GM18526 (cell line): ENCODE measurements around the gene ATRN.

Experiments used
- POLR2A ChIP-seq: IDR thresholded peaks from 3 replicates; pipeline ENCODE4 v1.6.1; 2011; ENCODE audit not compliant: insufficient read length; ENCODE audit errors: extremely low read depth

ATRN gene

GRCh38 chr20:3485913-3486312, 15.1 kb downstream of the ATRN start:
- no peak for TF ChIP-seq POLR2A

- TF ChIP-seq POLR2A: no peak
These were observed 16.0 kb downstream of the ATRN start for GRCh38 chr20:3486850-3487249.

- TF ChIP-seq POLR2A: no peak
These were observed 21.9 kb downstream of the ATRN start for GRCh38 chr20:3492669-3493068.

GRCh38 chr20:3494218-3494617, 23.4 kb downstream of the ATRN start:
- no peak for TF ChIP-seq POLR2A

GRCh38 chr20:3502878-3503277, 32.1 kb downstream of the ATRN start:
- no peak for TF ChIP-seq POLR2A

- no peak for TF ChIP-seq POLR2A
These were observed 34.3 kb downstream of the ATRN start for GRCh38 chr20:3505148-3505547.

GRCh38 chr20:3509064-3509463, 38.2 kb downstream of the ATRN start:
- no peak for TF ChIP-seq POLR2A

- TF ChIP-seq POLR2A: no peak
These were observed 39.3 kb downstream of the ATRN start for GRCh38 chr20:3510110-3510509.

- TF ChIP-seq POLR2A: no peak
These were observed 43.3 kb downstream of the ATRN start for GRCh38 chr20:3514012-3514642.

GRCh38 chr20:3515379-3516170, 44.8 kb downstream of the ATRN start:
- no peak for TF ChIP-seq POLR2A

- TF ChIP-seq POLR2A: no peak
These were observed 51.3 kb downstream of the ATRN start for GRCh38 chr20:3521852-3522740.

- no peak for TF ChIP-seq POLR2A
These were observed 61.3 kb downstream of the ATRN start for GRCh38 chr20:3532089-3532615.

- TF ChIP-seq POLR2A: no peak
These were observed 68.7 kb downstream of the ATRN start for GRCh38 chr20:3539311-3540107.

- TF ChIP-seq POLR2A: no peak
These were observed 71.3 kb downstream of the ATRN start for GRCh38 chr20:3541887-3542721.
